Endothelial cell of umbilical vein (primary cell): ENCODE results near the gene SPNS2.

Experiments
- EZH2 ChIP-seq: IDR thresholded peaks from 2 replicates; pipeline ENCODE4 v1.6.1; 2012; ENCODE audit warnings: borderline replicate concordance, low read depth, mild to moderate bottlenecking, moderate library complexity, low read length, inconsistent platforms; ENCODE audit not compliant: severe bottlenecking
- TF ChIP-seq, protein P1 (sequence below), 2 donors: IDR thresholded peaks; 1 replicate in 1 of 2; 2 replicates in 1 of 2; pipeline ENCODE4 v1.5.1; 2011; ENCODE audit warnings: low read length in 2 of 2, mild to moderate bottlenecking in 2 of 2, moderate library complexity in 2 of 2, control low read depth in 1 of 2, inconsistent platforms in 1 of 2, low read depth in 1 of 2; ENCODE audit not compliant: insufficient read depth in 1 of 2; ENCODE audit errors: extremely low read depth in 1 of 2

DNA sequence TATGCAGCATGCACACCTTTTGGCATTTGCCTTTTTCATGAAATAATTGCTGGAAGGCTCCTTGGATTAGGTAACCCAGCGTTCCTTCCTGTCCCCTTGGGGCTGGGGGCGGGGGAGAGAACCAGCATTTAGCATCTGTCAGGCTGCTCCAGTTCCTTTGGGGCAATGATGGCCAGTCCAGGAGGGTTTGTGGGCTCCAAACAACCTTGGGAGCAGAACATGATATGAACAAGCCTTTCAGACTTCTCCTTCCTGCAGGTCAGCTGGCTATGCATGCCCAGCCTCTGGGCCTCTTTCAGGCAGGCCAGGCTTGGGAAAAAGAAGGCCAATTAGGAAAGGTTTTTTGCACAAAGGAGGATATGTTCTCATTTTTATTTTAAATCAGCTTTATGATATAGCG lies 84.5 kb downstream of the SPNS2 start:
- TF ChIP-seq, protein P1, sequence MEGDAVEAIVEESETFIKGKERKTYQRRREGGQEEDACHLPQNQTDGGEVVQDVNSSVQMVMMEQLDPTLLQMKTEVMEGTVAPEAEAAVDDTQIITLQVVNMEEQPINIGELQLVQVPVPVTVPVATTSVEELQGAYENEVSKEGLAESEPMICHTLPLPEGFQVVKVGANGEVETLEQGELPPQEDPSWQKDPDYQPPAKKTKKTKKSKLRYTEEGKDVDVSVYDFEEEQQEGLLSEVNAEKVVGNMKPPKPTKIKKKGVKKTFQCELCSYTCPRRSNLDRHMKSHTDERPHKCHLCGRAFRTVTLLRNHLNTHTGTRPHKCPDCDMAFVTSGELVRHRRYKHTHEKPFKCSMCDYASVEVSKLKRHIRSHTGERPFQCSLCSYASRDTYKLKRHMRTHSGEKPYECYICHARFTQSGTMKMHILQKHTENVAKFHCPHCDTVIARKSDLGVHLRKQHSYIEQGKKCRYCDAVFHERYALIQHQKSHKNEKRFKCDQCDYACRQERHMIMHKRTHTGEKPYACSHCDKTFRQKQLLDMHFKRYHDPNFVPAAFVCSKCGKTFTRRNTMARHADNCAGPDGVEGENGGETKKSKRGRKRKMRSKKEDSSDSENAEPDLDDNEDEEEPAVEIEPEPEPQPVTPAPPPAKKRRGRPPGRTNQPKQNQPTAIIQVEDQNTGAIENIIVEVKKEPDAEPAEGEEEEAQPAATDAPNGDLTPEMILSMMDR (IDR thresholded peaks at IDR 0.05; ENCODE audit: extremely low read depth in 1 of 2, insufficient read depth in 1 of 2, low read depth in 1 of 2, low read length in 2 of 2), result no peak
- TF ChIP-seq EZH2, result no peak
